Glomerular visceral epithelial cell (primary cell): ENCODE data around the gene RPS15A.
"Not testable (repeated sequence)": the region's sequence is repeated elsewhere in the genome, so short reads cannot be mapped to it uniquely, and the experiment has no call there.

Experiments used
- DNase-seq: peaks from one replicate; pipeline ENCODE4 v3.0.0-alpha.2; 2016; ENCODE audit errors: extremely low spot score

RPS15A gene

DNA sequence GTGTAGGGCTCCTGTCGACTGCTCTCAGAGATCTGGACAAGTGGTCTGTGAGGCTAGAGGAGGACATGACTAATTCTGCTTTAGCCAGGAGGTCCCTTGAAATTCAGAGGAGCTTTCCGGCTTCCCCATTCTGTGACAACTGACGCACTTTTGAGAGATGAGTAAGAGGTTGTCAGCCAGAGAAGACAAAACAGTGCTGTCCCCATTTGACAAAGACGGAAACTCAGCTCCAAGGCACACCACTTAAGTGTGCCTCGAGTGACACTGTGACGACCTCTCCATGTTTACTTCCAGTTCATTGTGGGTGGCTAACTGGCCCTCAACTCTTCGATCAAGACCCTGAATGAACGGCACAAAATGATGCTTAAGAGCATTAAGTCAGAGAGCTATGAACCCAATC lies 47.3 kb downstream of the RPS15A start:
- not testable (repeated sequence) for DNase-seq

DNA sequence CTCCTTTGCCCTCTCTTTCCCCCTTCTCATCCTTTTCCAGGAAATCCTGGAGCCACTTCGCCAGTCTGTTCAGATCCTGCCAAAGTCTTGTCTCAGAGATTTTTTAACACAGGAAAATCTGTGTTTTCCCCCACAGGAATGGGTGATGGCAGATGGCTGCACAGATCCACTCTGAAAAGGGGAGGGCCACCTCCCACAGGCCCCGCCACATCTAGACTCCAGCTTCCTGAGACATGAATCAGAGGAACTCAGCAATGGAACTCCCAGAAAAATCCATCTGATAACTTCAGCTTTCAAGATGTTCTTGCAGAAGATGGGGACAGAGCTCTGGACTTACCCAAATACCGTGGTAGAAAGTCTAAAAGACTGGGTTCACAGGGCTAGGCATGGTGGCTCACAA lies 50.1 kb downstream of the RPS15A start:
- not testable (repeated sequence) for DNase-seq

GRCh38 chr16:18738768-18739167 lies 51.4 kb downstream of the RPS15A start:
- DNase-seq: not testable (repeated sequence)

GRCh38 chr16:18734279-18734678 lies 55.9 kb downstream of the RPS15A start:
- not testable (repeated sequence) for DNase-seq
